22Rv1 (cell line): ENCODE results near the gene MOAP1.

Experiments
- ZFX ChIP-seq: fragments of 450-650 bp; IDR thresholded peaks from 2 replicates; pipeline ENCODE4 v1.6.1; 2017; ENCODE audit warnings: antibody characterized with exemption, borderline replicate concordance
- TF ChIP-seq, protein P1 (sequence below): fragments of 450-650 bp; IDR thresholded peaks from 2 replicates; pipeline ENCODE4 v1.5.1; 2017; ENCODE audit warnings: mild to moderate bottlenecking

DNA sequence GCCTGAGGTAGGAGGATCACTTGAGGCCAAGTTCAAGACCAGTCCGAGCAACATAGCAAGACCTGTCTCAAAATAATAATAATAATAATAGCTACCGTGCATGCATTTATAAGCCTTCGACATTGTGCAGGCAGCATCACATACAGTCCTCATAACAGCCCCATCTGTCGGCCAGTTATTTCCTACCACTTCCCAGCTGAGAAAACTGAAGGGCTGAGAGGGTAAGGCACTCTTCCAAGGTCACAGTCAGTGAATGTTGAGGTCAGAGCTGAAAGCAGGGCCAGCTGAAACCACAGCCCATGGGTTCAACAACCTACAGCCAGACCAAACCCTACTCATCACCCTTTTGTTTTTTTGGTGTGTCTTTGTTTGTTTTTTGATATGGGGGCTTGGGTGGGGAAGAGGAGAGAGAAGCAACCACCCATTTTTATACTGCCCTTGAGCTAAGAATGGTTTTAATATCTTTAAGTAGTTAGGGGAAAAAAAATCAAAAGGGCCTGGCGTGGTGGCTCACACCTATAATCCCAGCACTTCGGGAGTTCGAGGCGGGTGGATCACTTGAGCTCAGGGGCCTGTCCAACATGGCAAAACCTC is 52.1 kb downstream of the MOAP1 start:
- TF ChIP-seq, protein P1, sequence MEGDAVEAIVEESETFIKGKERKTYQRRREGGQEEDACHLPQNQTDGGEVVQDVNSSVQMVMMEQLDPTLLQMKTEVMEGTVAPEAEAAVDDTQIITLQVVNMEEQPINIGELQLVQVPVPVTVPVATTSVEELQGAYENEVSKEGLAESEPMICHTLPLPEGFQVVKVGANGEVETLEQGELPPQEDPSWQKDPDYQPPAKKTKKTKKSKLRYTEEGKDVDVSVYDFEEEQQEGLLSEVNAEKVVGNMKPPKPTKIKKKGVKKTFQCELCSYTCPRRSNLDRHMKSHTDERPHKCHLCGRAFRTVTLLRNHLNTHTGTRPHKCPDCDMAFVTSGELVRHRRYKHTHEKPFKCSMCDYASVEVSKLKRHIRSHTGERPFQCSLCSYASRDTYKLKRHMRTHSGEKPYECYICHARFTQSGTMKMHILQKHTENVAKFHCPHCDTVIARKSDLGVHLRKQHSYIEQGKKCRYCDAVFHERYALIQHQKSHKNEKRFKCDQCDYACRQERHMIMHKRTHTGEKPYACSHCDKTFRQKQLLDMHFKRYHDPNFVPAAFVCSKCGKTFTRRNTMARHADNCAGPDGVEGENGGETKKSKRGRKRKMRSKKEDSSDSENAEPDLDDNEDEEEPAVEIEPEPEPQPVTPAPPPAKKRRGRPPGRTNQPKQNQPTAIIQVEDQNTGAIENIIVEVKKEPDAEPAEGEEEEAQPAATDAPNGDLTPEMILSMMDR = peak; percentile 72
- TF ChIP-seq ZFX = no peak
